IPS-18c (cell line): Measurements from ENCODE around the gene CCDC24.

Source experiments
- H3K4me3 ChIP-seq: 2 replicates; pipeline ENCODE4 v1.7.0; 2013; ENCODE audit warnings: low read depth, mild to moderate bottlenecking, low read length, moderate library complexity; ENCODE audit not compliant: insufficient read depth
- H3K9me3 ChIP-seq: one replicate; pipeline ENCODE4 v1.6.1; 2013; ENCODE audit warnings: mild to moderate bottlenecking, low read length, moderate library complexity; ENCODE audit not compliant: control insufficient read depth, insufficient read depth

The CCDC24 gene

GRCh38 chr1:44040418-44040817 lies 49.0 kb downstream of the CCDC24 start:
- H3K9me3 ChIP-seq: no peaks in the 10 kb centered on the region
- H3K4me3 ChIP-seq: no peak overlapping the region

DNA sequence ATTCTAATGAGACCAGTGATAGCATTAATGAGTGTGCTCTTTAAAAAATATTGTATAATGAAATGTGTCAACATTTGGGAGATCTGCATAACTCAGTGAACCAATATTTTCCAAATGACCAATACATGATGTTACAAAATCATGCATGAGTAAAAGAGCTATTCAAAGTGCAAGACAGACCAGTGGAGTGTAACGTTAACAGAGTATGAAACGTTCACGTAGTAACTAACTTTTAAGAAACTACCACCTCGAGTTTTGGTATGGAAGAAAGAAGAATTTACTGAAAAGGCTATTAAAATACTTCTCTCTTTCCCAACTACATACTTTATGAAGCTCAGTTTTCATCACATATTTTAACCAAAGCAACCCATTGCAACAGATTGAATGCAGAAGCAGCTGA lies 49.4 kb downstream of the CCDC24 start:
- Histone ChIP-seq H3K9me3 (no peaks in the 10 kb centered on the region), H3K4me3 (no peak overlapping the region)

- Histone ChIP-seq H3K9me3 (no peaks in the 10 kb centered on the region), H3K4me3 (no peak overlapping the region)
Observed at GRCh38 chr1:44043176-44044070, 52.0 kb downstream of the CCDC24 start.

- no peaks in the 10 kb centered on the region for H3K9me3 ChIP-seq
- no peak overlapping the region for H3K4me3 ChIP-seq
Observed at GRCh38 chr1:44044071-44044801, 52.8 kb downstream of the CCDC24 start.

- H3K4me3 ChIP-seq: no peak overlapping the region
- H3K9me3 ChIP-seq: no peaks in the 10 kb centered on the region
Observed at GRCh38 chr1:44045064-44045463, 53.7 kb downstream of the CCDC24 start.
